ENCODE results near the gene ANKS1A. TPM values are rescaled to one million over a fixed set of nuclear protein-coding genes. Genes with fewer than 3 reads are reported as not detected.

The ANKS1A gene
- total RNA-seq, 1 experiment from 2014 or later: 26.5 TPM

GRCh38 chr6:35035481-35036030 lies 146.5 kb downstream of the ANKS1A start:
- H2BK20ac ChIP-seq (ENCODE audit: low read depth, low read length, poor library complexity, severe bottlenecking): no peak overlapping the region
- no peak overlapping the region for H3T11ph ChIP-seq (ENCODE audit: low read length)
- Mint-ChIP-seq H3K27me3 (ENCODE audit: low read depth) (no peaks in the 10 kb centered on the region), H3K36me3 (ENCODE audit: insufficient read depth in 1 of 3, low read depth in 3 of 3) (peaks cover 4 to 9% (median 4%) of the 10 kb centered on the region in 3 experiments; a peak in 4 of 7 replicates), H3K4me1 (peaks cover 58 to 61% of the 10 kb centered on the region in 2 experiments), H3K4me3 (peak overlapping the region in 1 of 2 experiments; percentile 1; a peak in 1 of 5 replicates), H3K27ac (peak overlapping the region; percentile 56 to 81 (median 71); a peak in 6 of 7 replicates), H3K9me3 (no peaks in the 10 kb centered on the region)
- H4K5ac ChIP-seq (ENCODE audit: insufficient read length, low read depth, low read length): no peak overlapping the region
- H3K18ac ChIP-seq (ENCODE audit: insufficient read length, low read depth, low read length): no peak overlapping the region
- H4K20me1 ChIP-seq (ENCODE audit: control insufficient read depth, insufficient read depth, insufficient read length): no peaks in the 10 kb centered on the region
- no peak overlapping the region for H2BK15ac ChIP-seq (ENCODE audit: low read depth, low read length)
- H3K9me3 ChIP-seq (ENCODE audit: control insufficient read depth, low read depth, low read length): no peaks in the 10 kb centered on the region
- H2BK12ac ChIP-seq (ENCODE audit: insufficient read length, low read depth, low read length): no peak overlapping the region
- H4K8ac ChIP-seq (replicated peaks; ENCODE audit: insufficient read length, low read depth, low read length): no peak overlapping the region
- no peak overlapping the region for H3K27ac ChIP-seq (ENCODE audit: insufficient read length, low read depth, low read length)
- no peaks in the 10 kb centered on the region for H3K23me2 ChIP-seq (ENCODE audit: insufficient read length, low read depth, low read length, poor library complexity, severe bottlenecking)
- TF ChIP-seq, protein P1, sequence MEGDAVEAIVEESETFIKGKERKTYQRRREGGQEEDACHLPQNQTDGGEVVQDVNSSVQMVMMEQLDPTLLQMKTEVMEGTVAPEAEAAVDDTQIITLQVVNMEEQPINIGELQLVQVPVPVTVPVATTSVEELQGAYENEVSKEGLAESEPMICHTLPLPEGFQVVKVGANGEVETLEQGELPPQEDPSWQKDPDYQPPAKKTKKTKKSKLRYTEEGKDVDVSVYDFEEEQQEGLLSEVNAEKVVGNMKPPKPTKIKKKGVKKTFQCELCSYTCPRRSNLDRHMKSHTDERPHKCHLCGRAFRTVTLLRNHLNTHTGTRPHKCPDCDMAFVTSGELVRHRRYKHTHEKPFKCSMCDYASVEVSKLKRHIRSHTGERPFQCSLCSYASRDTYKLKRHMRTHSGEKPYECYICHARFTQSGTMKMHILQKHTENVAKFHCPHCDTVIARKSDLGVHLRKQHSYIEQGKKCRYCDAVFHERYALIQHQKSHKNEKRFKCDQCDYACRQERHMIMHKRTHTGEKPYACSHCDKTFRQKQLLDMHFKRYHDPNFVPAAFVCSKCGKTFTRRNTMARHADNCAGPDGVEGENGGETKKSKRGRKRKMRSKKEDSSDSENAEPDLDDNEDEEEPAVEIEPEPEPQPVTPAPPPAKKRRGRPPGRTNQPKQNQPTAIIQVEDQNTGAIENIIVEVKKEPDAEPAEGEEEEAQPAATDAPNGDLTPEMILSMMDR (conservative IDR thresholded peaks at IDR 0.05): no peak
- no peak overlapping the region for H3K56ac ChIP-seq (ENCODE audit: insufficient read length, low read depth, low read length)
- H3K4me1 ChIP-seq (ENCODE audit: insufficient read depth, low read length): peaks cover 26% of the 10 kb centered on the region
- H3K9ac ChIP-seq (ENCODE audit: extremely low read depth, insufficient read length, low read length): no peak overlapping the region
- DNase-seq: no peak
- no peak overlapping the region for H2AK5ac ChIP-seq (ENCODE audit: insufficient read length, low read length)
- H2AFZ ChIP-seq (ENCODE audit: low read length): no peak overlapping the region
- no CpG with 5 or more reads among the region's 5 CpGs for WGBS (ENCODE audit: extremely low coverage, insufficient read length, low lambda C conversion rate)
- H4K91ac ChIP-seq (ENCODE audit: insufficient read length, low read depth, low read length): no peak overlapping the region
- H3K4me2 ChIP-seq (ENCODE audit: insufficient read depth, insufficient read length, low read length): no peak overlapping the region
- H3K79me1 ChIP-seq (ENCODE audit: insufficient read depth, low read depth, low read length, poor library complexity, severe bottlenecking): no peaks in the 10 kb centered on the region
- H3K27me3 ChIP-seq (ENCODE audit: insufficient read depth, low read length): no peaks in the 10 kb centered on the region
- H2BK5ac ChIP-seq (ENCODE audit: insufficient read length, low read length): no peak overlapping the region
- no peak overlapping the region for H2BK120ac ChIP-seq (ENCODE audit: low read depth, low read length, poor library complexity, severe bottlenecking)
- H3K23ac ChIP-seq (ENCODE audit: insufficient read length, low read depth, low read length): no peak overlapping the region
- H3K14ac ChIP-seq (ENCODE audit: insufficient read depth, low read length): no peak overlapping the region
- no peaks in the 10 kb centered on the region for H3K79me2 ChIP-seq (ENCODE audit: insufficient read depth, low read length)
- H3K4ac ChIP-seq (ENCODE audit: low read depth, low read length): no peak overlapping the region

All from H9 (cell line).